CD8-positive, alpha-beta memory T cell (primary cell): Measurements from ENCODE around the gene TERB1. TPM values are rescaled to one million over a fixed set of nuclear protein-coding genes. Genes with fewer than 3 reads are reported as not detected.

Experiments
- CTCF ChIA-PET: fragments of 350-600 bp; sonication (Branson Sonifier 250); formaldehyde crosslinking; loops from one replicate; lab custom pipeline; 2021; ENCODE audit warnings: antibody characterized with exemption; lab: Charles Lee
- POLR2A ChIA-PET: fragments of 350-600 bp; sonication (Branson Sonifier 250); formaldehyde crosslinking; loops from one replicate; lab custom pipeline; 2021; ENCODE audit warnings: antibody characterized with exemption; lab: Charles Lee
- DNase-seq, 5 donors: peaks; one replicate each; pipeline versions ENCODE4 v3.0.0 to v3.0.0-alpha.2; 2020 to 2022; ENCODE audit warnings: mixed read lengths in 1 of 5
- H3K27ac ChIP-seq: one replicate; pipeline ENCODE4 v1.7.0; 2013; ENCODE audit warnings: low read depth, mild to moderate bottlenecking, low read length, moderate library complexity
- H3K27me3 ChIP-seq: 2 replicates; pipeline ENCODE4 v1.7.0; 2013; ENCODE audit warnings: low read length, mild to moderate bottlenecking; ENCODE audit not compliant: insufficient read depth, poor library complexity, severe bottlenecking
- H3K36me3 ChIP-seq: 2 replicates; pipeline ENCODE4 v1.7.0; 2013; ENCODE audit warnings: mild to moderate bottlenecking, low read length, moderate library complexity; ENCODE audit not compliant: insufficient read depth
- H3K4me1 ChIP-seq: 2 replicates; pipeline ENCODE4 v1.7.0; 2013; ENCODE audit warnings: mild to moderate bottlenecking, low read length, moderate library complexity; ENCODE audit not compliant: insufficient read depth
- H3K4me3 ChIP-seq: 2 replicates; pipeline ENCODE4 v1.7.0; 2013; ENCODE audit warnings: mild to moderate bottlenecking, low read length
- H3K9me3 ChIP-seq: 2 replicates; pipeline ENCODE4 v1.7.0; 2013; ENCODE audit warnings: mild to moderate bottlenecking, low read length
- H3K27ac Mint-ChIP-seq, 8 donors: one replicate each; pipeline ENCODE4 v1.8.0; 2020 to 2021; ENCODE audit warnings: mixed read lengths in 8 of 8, mild to moderate bottlenecking in 6 of 8, inconsistent platforms in 3 of 8, moderate library complexity in 3 of 8
- H3K27me3 Mint-ChIP-seq, 2 donors: one replicate each; pipeline ENCODE4 v1.8.0; 2020 to 2021; ENCODE audit warnings: mixed read lengths in 2 of 2, mild to moderate bottlenecking in 1 of 2, moderate library complexity in 1 of 2
- H3K36me3 Mint-ChIP-seq, 3 donors: one replicate each; pipeline ENCODE4 v1.8.0; 2020 to 2021; ENCODE audit warnings: mixed read lengths in 3 of 3, inconsistent platforms in 1 of 3, mild to moderate bottlenecking in 1 of 3
- H3K4me1 Mint-ChIP-seq, 3 donors: one replicate each; pipeline ENCODE4 v1.8.0; 2020 to 2021; ENCODE audit warnings: mixed read lengths in 3 of 3, inconsistent platforms in 1 of 3, mild to moderate bottlenecking in 1 of 3
- H3K4me3 Mint-ChIP-seq, 7 donors: one replicate each; pipeline ENCODE4 v1.8.0; 2020 to 2021; ENCODE audit warnings: mixed read lengths in 7 of 7, mild to moderate bottlenecking in 6 of 7, moderate library complexity in 4 of 7, inconsistent platforms in 2 of 7
- H3K9me3 Mint-ChIP-seq, 5 donors: one replicate each; pipeline ENCODE4 v1.8.0; 2020 to 2022; ENCODE audit warnings: mixed read lengths in 5 of 5, mild to moderate bottlenecking in 3 of 5, moderate library complexity in 2 of 5, inconsistent platforms in 1 of 5
- polyA plus RNA-seq: library from polyadenylated mRNA; unstranded; fragments of 300-500 nt; fragmentation: Illumina TruSeq; gene quantifications from one replicate; pipeline ENCODE4 v1.2.3, GENCODE V29; 2021
- total RNA-seq, 2 experiments: library from RNA; stranded (reverse); gene quantifications; one replicate each; pipeline ENCODE4 v1.2.3, GENCODE V29; 2021

The TERB1 gene
- total and polyA plus RNA-seq, 3 experiments from 2014 or later = 0.20 TPM; not detected in 2

GRCh38 chr16:66752958-66753357 is 48.4 kb downstream of the TERB1 start:
- Mint-ChIP-seq H3K36me3 (peaks cover 0 to 26% (median 0%) of the 10 kb centered on the region in 3 donors), H3K4me3 (peak overlapping the region in 3 of 7 donors; percentile 79 to 94 (median 92)), H3K27me3 (peaks cover 8 to 14% of the 10 kb centered on the region in 2 donors), H3K4me1 (peaks cover 32 to 35% (median 35%) of the 10 kb centered on the region in 3 donors), H3K9me3 (no peaks in the 10 kb centered on the region), H3K27ac (peak overlapping the region in 1 of 8 donors; percentile 51)
- no peaks in the 10 kb centered on the region for H3K27me3 ChIP-seq
- ChIA-PET POLR2A (interaction anchor here (0.5 to 0.6 kb wide), 2 partner anchors 126 to 1564 kb away, joined by 3 to 9 read pairs; no protein-coding TSS in a partner anchor), CTCF (interaction anchor here (1.4 to 2.9 kb wide), 4 partner anchors 12 to 276 kb away, joined by 3 to 14 read pairs (median 4); no protein-coding TSS in a partner anchor)
- DNase-seq = no peak
- H3K9me3 ChIP-seq = no peaks in the 10 kb centered on the region
- H3K4me1 ChIP-seq = peaks cover 27% of the 10 kb centered on the region
- no peak overlapping the region for H3K27ac ChIP-seq
- no peak overlapping the region for H3K4me3 ChIP-seq
- peaks cover 4% of the 10 kb centered on the region for H3K36me3 ChIP-seq

- no peak overlapping the region for H3K27ac ChIP-seq
- Mint-ChIP-seq H3K27ac (peak overlapping the region; percentile 54 to 92 (median 86)), H3K4me3 (peak overlapping the region; percentile 77 to 94 (median 83)), H3K27me3 (peaks cover 8 to 14% of the 10 kb centered on the region in 2 donors), H3K36me3 (peaks cover 0 to 26% (median 0%) of the 10 kb centered on the region in 3 donors), H3K9me3 (no peaks in the 10 kb centered on the region), H3K4me1 (peaks cover 32 to 40% (median 35%) of the 10 kb centered on the region in 3 donors)
- no peak overlapping the region for H3K4me3 ChIP-seq
- CTCF ChIA-PET = interaction anchor here (0.7 to 6.0 kb wide), 13 partner anchors 10 to 348 kb away, joined by 3 to 26 read pairs (median 4); partner anchors contain the start of gene NAE1
- peaks cover 27% of the 10 kb centered on the region for H3K4me1 ChIP-seq
- peaks cover 4% of the 10 kb centered on the region for H3K36me3 ChIP-seq
- POLR2A ChIA-PET = interaction anchor here (0.5 to 0.6 kb wide), 3 partner anchors 122 to 1564 kb away, joined by 3 to 9 read pairs (median 3); no protein-coding TSS in a partner anchor
- H3K9me3 ChIP-seq = no peaks in the 10 kb centered on the region
- DNase-seq = no peak
- no peaks in the 10 kb centered on the region for H3K27me3 ChIP-seq
Measured at GRCh38 chr16:66752379-66752778, 49.0 kb downstream of the TERB1 start.

GRCh38 chr16:66751992-66752322 is 49.4 kb downstream of the TERB1 start:
- H3K4me1 ChIP-seq = peaks cover 27% of the 10 kb centered on the region
- H3K4me1 Mint-ChIP-seq = peaks cover 35 to 44% (median 39%) of the 10 kb centered on the region in 3 donors
- peaks cover 4% of the 10 kb centered on the region for H3K36me3 ChIP-seq
- peaks cover 8 to 14% of the 10 kb centered on the region in 2 donors for H3K27me3 Mint-ChIP-seq
- no peaks in the 10 kb centered on the region for H3K27me3 ChIP-seq
- no peak for DNase-seq
- H3K27ac ChIP-seq = peak overlapping the region; percentile 25
- H3K4me3 ChIP-seq = peak overlapping the region; percentile 70
- H3K9me3 ChIP-seq = no peaks in the 10 kb centered on the region
- CTCF ChIA-PET = interaction anchor here (0.7 to 6.0 kb wide), 13 partner anchors 10 to 347 kb away, joined by 3 to 26 read pairs (median 4); partner anchors contain the start of gene NAE1
- no peaks in the 10 kb centered on the region for H3K9me3 Mint-ChIP-seq
- peaks cover 0 to 30% (median 0%) of the 10 kb centered on the region in 3 donors for H3K36me3 Mint-ChIP-seq
- H3K27ac Mint-ChIP-seq = peak overlapping the region; percentile 54 to 92 (median 86)
- peak overlapping the region; percentile 77 to 94 (median 83) for H3K4me3 Mint-ChIP-seq
- POLR2A ChIA-PET = interaction anchor here (0.6 kb wide), 2 partner anchors 160 to 344 kb away, joined by 3 to 6 read pairs; no protein-coding TSS in a partner anchor

DNA sequence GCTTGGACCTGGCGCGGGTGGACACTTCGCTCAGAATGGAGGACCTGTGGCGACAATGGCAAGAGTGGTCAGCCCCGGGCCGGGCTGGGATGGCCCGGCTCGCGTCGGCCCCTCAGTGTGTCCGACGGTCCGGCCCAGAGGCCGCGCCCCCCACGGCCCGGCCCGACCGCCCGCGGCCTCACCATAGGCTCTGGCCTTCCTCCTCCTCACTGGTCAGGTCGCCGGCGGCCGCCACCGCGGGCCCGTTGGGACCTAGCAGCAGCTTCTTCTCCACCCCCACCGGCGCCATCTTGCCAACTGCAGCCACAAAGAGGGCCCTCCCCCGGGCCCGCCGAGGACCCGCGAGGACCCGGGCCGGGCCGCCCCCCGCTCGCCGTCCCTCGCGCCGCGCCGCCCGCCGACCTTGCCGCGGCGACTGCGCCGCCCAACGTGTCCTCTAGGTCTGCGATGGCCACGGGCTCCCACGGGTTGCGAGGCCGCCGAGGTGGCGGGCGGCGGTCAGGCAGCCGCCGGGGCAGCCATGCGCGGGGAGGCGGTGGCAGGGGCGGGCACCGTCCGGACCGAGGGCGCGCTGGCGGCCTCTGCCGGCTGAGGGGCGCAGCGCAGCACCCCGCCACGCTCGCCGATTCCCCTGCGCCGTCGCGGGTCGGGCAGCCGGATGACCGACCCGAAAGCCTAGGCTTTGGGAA is 49.9 kb downstream of the TERB1 start, which contains the start of gene DYNC1LI2:
Gene DYNC1LI2 (minus strand): TSS at position 307 of the 689 bp plus-strand sequence. CDS start 18 bp downstream, at position 289.
- Histone ChIP-seq H3K9me3 (no peaks in the 10 kb centered on the region), H3K27me3 (no peaks in the 10 kb centered on the region), H3K4me3 (peak within 1 kb of the TSS; percentile 83), H3K36me3 (peaks cover 4% of the 10 kb centered on the region), H3K4me1 (peaks cover 31% of the 10 kb centered on the region), H3K27ac (peak within 1 kb of the TSS; percentile 80)
- CTCF ChIA-PET = interaction anchor here (0.6 to 6.0 kb wide), 16 partner anchors 10 to 347 kb away, joined by 3 to 26 read pairs (median 4); partner anchors contain the start of genes CKLF, CMTM3 and NAE1
- Mint-ChIP-seq H3K36me3 (peaks cover 0 to 35% (median 0%) of the 10 kb centered on the region in 3 donors), H3K4me3 (peak within 1 kb of the TSS; percentile 85 to 96 (median 92)), H3K27me3 (peaks cover 8 to 14% of the 10 kb centered on the region in 2 donors), H3K9me3 (no peaks in the 10 kb centered on the region), H3K27ac (peak within 1 kb of the TSS; percentile 81 to 98 (median 90)), H3K4me1 (peaks cover 38 to 49% (median 44%) of the 10 kb centered on the region in 3 donors)
- POLR2A ChIA-PET = interaction anchor here (0.6 kb wide), 3 partner anchors 123 to 344 kb away, joined by 3 to 6 read pairs (median 5); no protein-coding TSS in a partner anchor
- DNase-seq = peak; percentile 68 to 87 (median 83)

DNA sequence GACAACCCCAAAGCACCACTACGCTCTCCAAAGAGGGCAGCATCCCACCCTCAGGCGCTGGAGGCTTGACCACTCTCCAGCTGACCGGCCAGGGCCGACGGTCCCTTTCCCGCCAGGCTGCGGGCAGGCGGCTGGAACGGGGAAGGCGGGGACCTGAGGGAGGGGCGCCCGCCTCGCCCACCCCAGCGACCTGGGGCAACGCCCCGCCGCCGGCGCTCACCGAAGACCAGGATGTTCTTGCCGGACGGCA is 50.4 kb downstream of the TERB1 start:
- POLR2A ChIA-PET = interaction anchor here (0.6 kb wide), 1 partner anchor 123 kb away, joined by 5 read pairs; no protein-coding TSS in a partner anchor
- Mint-ChIP-seq H3K4me1 (peaks cover 42 to 53% (median 49%) of the 10 kb centered on the region in 3 donors), H3K27ac (peak overlapping the region; percentile 68 to 98 (median 89))

GRCh38 chr16:66750279-66751052 is 50.9 kb downstream of the TERB1 start:
- Mint-ChIP-seq H3K27me3 (peaks cover 8 to 14% of the 10 kb centered on the region in 2 donors), H3K36me3 (peaks cover 0 to 39% (median 3%) of the 10 kb centered on the region in 3 donors), H3K4me3 (peak overlapping the region; percentile 85 to 95 (median 91)), H3K9me3 (no peaks in the 10 kb centered on the region), H3K27ac (peak overlapping the region; percentile 68 to 98 (median 89)), H3K4me1 (peaks cover 42 to 55% (median 50%) of the 10 kb centered on the region in 3 donors)
- ChIA-PET POLR2A (no interaction called here), CTCF (interaction anchor here (1.0 to 6.0 kb wide), 5 partner anchors 9 to 198 kb away, joined by 3 to 26 read pairs (median 9); partner anchors contain the start of genes CKLF and CMTM3)
- H3K27me3 ChIP-seq = no peaks in the 10 kb centered on the region
- H3K4me3 ChIP-seq = peak overlapping the region; percentile 83
- DNase-seq = no peak
- H3K9me3 ChIP-seq = no peaks in the 10 kb centered on the region
- peaks cover 4% of the 10 kb centered on the region for H3K36me3 ChIP-seq
- peak overlapping the region; percentile 80 for H3K27ac ChIP-seq
- H3K4me1 ChIP-seq = peaks cover 31% of the 10 kb centered on the region

More for the DNA sequence above, 50.4 kb downstream of the TERB1 start:
- H3K4me3 Mint-ChIP-seq = peak overlapping the region; percentile 85 to 95 (median 91)
- Histone ChIP-seq H3K4me1 (peaks cover 31% of the 10 kb centered on the region), H3K4me3 (peak overlapping the region; percentile 83), H3K27ac (peak overlapping the region; percentile 80), H3K36me3 (peaks cover 4% of the 10 kb centered on the region), H3K9me3 (no peaks in the 10 kb centered on the region), H3K27me3 (no peaks in the 10 kb centered on the region)
- peak in 1 of 5 donors; percentile 4 for DNase-seq
- peaks cover 0 to 38% (median 3%) of the 10 kb centered on the region in 3 donors for H3K36me3 Mint-ChIP-seq
- no peaks in the 10 kb centered on the region for H3K9me3 Mint-ChIP-seq
- CTCF ChIA-PET = interaction anchor here (0.6 to 6.0 kb wide), 7 partner anchors 10 to 199 kb away, joined by 3 to 26 read pairs (median 9); partner anchors contain the start of genes CKLF and CMTM3
- peaks cover 8 to 14% of the 10 kb centered on the region in 2 donors for H3K27me3 Mint-ChIP-seq

GRCh38 chr16:66746682-66747081 is 54.7 kb downstream of the TERB1 start:
- no peaks in the 10 kb centered on the region for H3K27me3 Mint-ChIP-seq
- Histone ChIP-seq H3K4me1 (peaks cover 26% of the 10 kb centered on the region), H3K9me3 (no peaks in the 10 kb centered on the region), H3K36me3 (peaks cover 16% of the 10 kb centered on the region), H3K4me3 (no peak overlapping the region), H3K27me3 (no peaks in the 10 kb centered on the region), H3K27ac (no peak overlapping the region)
- ChIA-PET POLR2A (no interaction called here), CTCF (interaction anchor here (1.2 to 6.0 kb wide), 2 partner anchors 10 to 19 kb away, joined by 4 to 26 read pairs; no protein-coding TSS in a partner anchor)
- DNase-seq = no peak
- H3K4me1 Mint-ChIP-seq = peaks cover 38 to 54% (median 48%) of the 10 kb centered on the region in 3 donors
- H3K27ac Mint-ChIP-seq = peak overlapping the region in 5 of 8 donors; percentile 37 to 68 (median 64)
- H3K4me3 Mint-ChIP-seq = peak overlapping the region in 1 of 7 donors; percentile 80
- no peaks in the 10 kb centered on the region for H3K9me3 Mint-ChIP-seq
- H3K36me3 Mint-ChIP-seq = peaks cover 0 to 68% (median 6%) of the 10 kb centered on the region in 3 donors
